GM06990 (cell line): Measurements from ENCODE around the gene ELF5.

Experiments used
- DNase-seq: peaks from one replicate; pipeline ENCODE4 v3.0.0-alpha.2; 2011; ENCODE audit not compliant: insufficient read length; ENCODE audit errors: extremely low read depth
- H3K27me3 ChIP-seq: replicated peaks from 2 replicates; pipeline ENCODE4 v1.6.0; 2011; ENCODE audit warnings: low read length; ENCODE audit not compliant: control insufficient read depth, insufficient read depth
- H3K36me3 ChIP-seq: 2 replicates; pipeline ENCODE4 v1.5.1; 2011; ENCODE audit warnings: low read length; ENCODE audit not compliant: control insufficient read depth, insufficient read depth
- H3K4me3 ChIP-seq: replicated peaks from 2 replicates; pipeline ENCODE4 v1.5.1; 2011; ENCODE audit warnings: low read depth, mild to moderate bottlenecking, control low read depth, low read length
- CTCF ChIP-seq: IDR thresholded peaks from 2 replicates; pipeline ENCODE4 v1.5.1; 2011; ENCODE audit warnings: low read length, control low read depth, mild to moderate bottlenecking, inconsistent platforms; ENCODE audit not compliant: insufficient read depth, poor library complexity, severe bottlenecking

ELF5 gene

GRCh38 chr11:34528072-34528471 lies 14.5 kb upstream of the ELF5 start:
- H3K27me3 ChIP-seq = no peaks in the 10 kb centered on the region; the same call in 1 of the 2 replicates
- no peaks in the 10 kb centered on the region for H3K36me3 ChIP-seq
- no peak for DNase-seq
- no peak overlapping the region for H3K4me3 ChIP-seq
- no peak for TF ChIP-seq CTCF

- H3K4me3 ChIP-seq = no peak overlapping the region
- no peaks in the 10 kb centered on the region for H3K36me3 ChIP-seq
- TF ChIP-seq CTCF = no peak
- no peaks in the 10 kb centered on the region; the same call in 1 of the 2 replicates for H3K27me3 ChIP-seq
- DNase-seq = no peak
Observed at GRCh38 chr11:34525888-34526657, 12.5 kb upstream of the ELF5 start.

- Histone ChIP-seq H3K36me3 (no peaks in the 10 kb centered on the region), H3K27me3 (no peaks in the 10 kb centered on the region; the same call in 1 of the 2 replicates), H3K4me3 (no peak overlapping the region)
- DNase-seq = no peak
- TF ChIP-seq CTCF = no peak
Observed at GRCh38 chr11:34525098-34525497, 11.5 kb upstream of the ELF5 start.

- no peak for DNase-seq
- H3K36me3 ChIP-seq = no peaks in the 10 kb centered on the region
- H3K27me3 ChIP-seq = no peaks in the 10 kb centered on the region; the same call in 1 of the 2 replicates
- TF ChIP-seq CTCF = no peak
- H3K4me3 ChIP-seq = no peak overlapping the region
Observed at GRCh38 chr11:34524696-34525095, 11.1 kb upstream of the ELF5 start.

- Histone ChIP-seq H3K4me3 (no peak overlapping the region), H3K36me3 (no peaks in the 10 kb centered on the region), H3K27me3 (no peaks in the 10 kb centered on the region; the same call in 1 of the 2 replicates)
- no peak for DNase-seq
- no peak for TF ChIP-seq CTCF
Observed at GRCh38 chr11:34523053-34523452, 9.5 kb upstream of the ELF5 start.

GRCh38 chr11:34522188-34522587 lies 8.6 kb upstream of the ELF5 start:
- no peak for DNase-seq
- no peaks in the 10 kb centered on the region; the same call in 1 of the 2 replicates for H3K27me3 ChIP-seq
- H3K4me3 ChIP-seq = no peak overlapping the region
- no peak for TF ChIP-seq CTCF
- H3K36me3 ChIP-seq = no peaks in the 10 kb centered on the region
